H1 (cell line): ENCODE measurements around the gene SND1. TPM values are rescaled to one million over a fixed set of nuclear protein-coding genes. Genes with fewer than 3 reads are reported as not detected.

ENCODE experiments used
- CBX8 ChIP-seq: fragments of 300-800, 300-1000 bp; sonication (generic); IDR thresholded peaks from 2 replicates; pipeline ENCODE4 v1.7.1; 2016; ENCODE audit warnings: low read depth, low read length, borderline replicate concordance
- JUN ChIP-seq: IDR thresholded peaks from 2 replicates; pipeline ENCODE4 v1.6.1; 2011; ENCODE audit warnings: low read depth, mild to moderate bottlenecking, improper control_type of control experiment, low read length
- KDM1A ChIP-seq: fragments of 200-600, 300-600 bp; sonication (generic); IDR thresholded peaks from 2 replicates; pipeline ENCODE4 v1.7.1; 2016; ENCODE audit warnings: mild to moderate bottlenecking, low read length, borderline replicate concordance
- NANOG ChIP-seq: IDR thresholded peaks from 2 replicates; pipeline ENCODE4 v1.6.1; 2011; ENCODE audit warnings: low read length, low read depth, mild to moderate bottlenecking, inconsistent platforms; ENCODE audit not compliant: insufficient read depth, poor library complexity, severe bottlenecking
- POU5F1 ChIP-seq: IDR thresholded peaks from 2 replicates; pipeline ENCODE4 v1.6.1; 2011; ENCODE audit warnings: low read depth, mild to moderate bottlenecking, low read length, moderate library complexity
- SP1 ChIP-seq: IDR thresholded peaks from 2 replicates; pipeline ENCODE4 v1.6.1; 2011; ENCODE audit warnings: low read depth, low read length
- polyA plus RNA-seq, 7 experiments: library from polyadenylated mRNA; depleted of rRNA in 3 of 7; stranded (reverse) in 5 of 7; unstranded in 2 of 7; fragments of >200 nt in 5 of 7; fragments of 200-250 nt in 2 of 7; gene quantifications; 1 replicate in 5 of 7; 2 replicates in 1 of 7; 4 replicates in 1 of 7; pipeline versions ENCODE4 v1.2.1 to v1.2.3, GENCODE V29; 2011 to 2013; ENCODE audit warnings: missing spikeins in 2 of 7, mixed read lengths in 2 of 7
- total RNA-seq: library from RNA; stranded (reverse); fragmentation: NEBNext Ultra II Directional; extraction: Animal tissue kit (Norgen Biotek cat#: 25700); gene quantifications from 2 replicates; pipeline ENCODE4 v1.2.1, GENCODE V29; 2021

The SND1 gene
- total and polyA plus RNA-seq, 2 of the 8 experiments (the other 6 are each of a cell fraction or from before 2014, with no cell fraction given): 122 to 290 TPM

GRCh38 chr7:127978421-127978820 lies 326.4 kb downstream of the SND1 start (continued):
- TF ChIP-seq KDM1A: no peak
- TF ChIP-seq SP1: no peak
- TF ChIP-seq JUN: no peak
- TF ChIP-seq POU5F1: no peak
- no peak for TF ChIP-seq CBX8
- TF ChIP-seq NANOG: no peak
